Endodermal cell (in vitro differentiated cells): Measurements from ENCODE around the gene PDE6G. TPM values are rescaled to one million over a fixed set of nuclear protein-coding genes. Genes with fewer than 3 reads are reported as not detected.
"Not testable (repeated sequence)": the region's sequence is repeated elsewhere in the genome, so short reads cannot be mapped to it uniquely, and the experiment has no call there.

Experiments
- DNase-seq: peaks from one replicate; pipeline ENCODE4 v3.0.0-alpha.2; 2017
- H3K27ac ChIP-seq: 2 replicates; pipeline ENCODE4 v1.5.1; 2013; ENCODE audit warnings: mild to moderate bottlenecking, low read depth, low read length, moderate library complexity
- H3K27me3 ChIP-seq: 2 replicates; pipeline ENCODE4 v1.6.1; 2013; ENCODE audit warnings: mild to moderate bottlenecking, low read length, moderate library complexity; ENCODE audit not compliant: insufficient read depth, control insufficient read depth, poor library complexity, severe bottlenecking
- H3K36me3 ChIP-seq: 2 replicates; pipeline ENCODE4 v1.7.0; 2013; ENCODE audit warnings: mild to moderate bottlenecking, low read length, moderate library complexity; ENCODE audit not compliant: control insufficient read depth, insufficient read depth
- H3K4me1 ChIP-seq: one replicate; pipeline ENCODE4 v1.7.0; 2013; ENCODE audit warnings: low read length; ENCODE audit not compliant: control insufficient read depth, insufficient read depth
- H3K4me3 ChIP-seq: 2 replicates; pipeline ENCODE4 v1.5.1; 2013; ENCODE audit warnings: mild to moderate bottlenecking, low read length, moderate library complexity
- H3K9ac ChIP-seq: 2 replicates; pipeline ENCODE4 v1.6.1; 2013; ENCODE audit warnings: mild to moderate bottlenecking, low read length, moderate library complexity; ENCODE audit not compliant: poor library complexity, severe bottlenecking; ENCODE audit errors: extremely low read depth
- H3K9me3 ChIP-seq: 2 replicates; pipeline ENCODE4 v1.6.1; 2013; ENCODE audit warnings: mild to moderate bottlenecking, low read length, moderate library complexity; ENCODE audit not compliant: control insufficient read depth
- H3K27ac Mint-ChIP-seq: 2 replicates; pipeline ENCODE4 v1.8.0; 2020; ENCODE audit warnings: mixed read lengths
- H3K27me3 Mint-ChIP-seq: 2 replicates; pipeline ENCODE4 v1.8.0; 2021; ENCODE audit warnings: mild to moderate bottlenecking, mixed read lengths; ENCODE audit not compliant: insufficient read depth
- H3K36me3 Mint-ChIP-seq: 2 replicates; pipeline ENCODE4 v1.8.0; 2020; ENCODE audit warnings: low read depth, mixed read lengths
- H3K4me1 Mint-ChIP-seq: 2 replicates; pipeline ENCODE4 v1.8.0; 2020; ENCODE audit warnings: mixed read lengths
- H3K4me3 Mint-ChIP-seq: 2 replicates; pipeline ENCODE4 v1.8.0; 2020; ENCODE audit warnings: mild to moderate bottlenecking, moderate library complexity, mixed read lengths
- H3K9me3 Mint-ChIP-seq: 2 replicates; pipeline ENCODE4 v1.8.0; 2020; ENCODE audit warnings: mild to moderate bottlenecking, mixed read lengths
- WGBS, 2 experiments: methylation state at CpG; one replicate each; pipeline versions ENCODE4 v1.1.5 to v1.1.7; 2013; ENCODE audit warnings: missing lambda C conversion rate in 2 of 2, mixed read lengths in 1 of 2; ENCODE audit not compliant: insufficient coverage in 1 of 2, insufficient read length in 1 of 2; 5-methylcytosine and 5-hydroxymethylcytosine counted together
- total RNA-seq, 2 donors: library from RNA; stranded (reverse); fragmentation: NEBNext Ultra II Directional in 1 of 2; extraction: Animal tissue kit (Norgen Biotek cat#: 25700) in 1 of 2; gene quantifications; 2 replicates in 1 of 2; 3 replicates in 1 of 2; pipeline ENCODE4 v1.2.1, GENCODE V29; 2021
- TF ChIP-seq, protein P1 (sequence below): fragments of 200-600 bp; sonication (generic); conservative IDR thresholded peaks from 2 replicates; pipeline ENCODE4 v1.5.0; 2021; ENCODE audit warnings: antibody characterized with exemption, mild to moderate bottlenecking

PDE6G gene
- total RNA-seq, 2 donors from 2014 or later, result 3.2 to 4.3 TPM

DNA sequence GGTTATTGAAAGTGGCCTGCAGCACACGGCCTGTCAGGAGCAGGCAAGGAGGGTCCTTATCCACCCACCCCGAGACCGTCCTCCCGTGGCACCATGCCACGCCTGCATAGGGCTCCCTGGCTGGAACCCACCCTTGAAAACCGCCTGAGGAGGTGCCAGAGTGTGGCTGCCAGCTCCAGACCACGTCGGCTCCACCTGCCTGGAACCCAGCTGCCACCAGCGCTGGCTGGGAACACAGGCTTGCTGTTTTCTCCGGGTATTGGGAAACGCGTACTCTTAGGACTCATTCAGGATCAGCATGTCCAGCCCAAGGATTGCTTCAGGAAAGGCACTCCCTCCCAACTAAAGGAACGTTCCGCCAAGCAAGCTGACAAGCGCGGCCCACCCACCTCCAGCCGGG, 20.6 kb upstream of the PDE6G start:
- DNase-seq, result peak; percentile 46
- Mint-ChIP-seq H3K36me3 (peaks cover 25% of the 10 kb centered on the region), H3K4me3 (no peak overlapping the region), H3K9me3 (peaks cover 4% of the 10 kb centered on the region), H3K27me3 (no peaks in the 10 kb centered on the region), H3K4me1 (no peaks in the 10 kb centered on the region), H3K27ac (no peak overlapping the region)
- Histone ChIP-seq H3K27ac (no peak overlapping the region), H3K4me1 (no peaks in the 10 kb centered on the region), H3K9ac (no peak overlapping the region), H3K4me3 (no peak overlapping the region), H3K27me3 (no peaks in the 10 kb centered on the region), H3K36me3 (peaks cover 26% of the 10 kb centered on the region), H3K9me3 (no peaks in the 10 kb centered on the region)
- WGBS, 2 experiments, result 94 to 95% methylated on average over 10 to 17 of the region's 17 CpGs
- TF ChIP-seq, protein P1, sequence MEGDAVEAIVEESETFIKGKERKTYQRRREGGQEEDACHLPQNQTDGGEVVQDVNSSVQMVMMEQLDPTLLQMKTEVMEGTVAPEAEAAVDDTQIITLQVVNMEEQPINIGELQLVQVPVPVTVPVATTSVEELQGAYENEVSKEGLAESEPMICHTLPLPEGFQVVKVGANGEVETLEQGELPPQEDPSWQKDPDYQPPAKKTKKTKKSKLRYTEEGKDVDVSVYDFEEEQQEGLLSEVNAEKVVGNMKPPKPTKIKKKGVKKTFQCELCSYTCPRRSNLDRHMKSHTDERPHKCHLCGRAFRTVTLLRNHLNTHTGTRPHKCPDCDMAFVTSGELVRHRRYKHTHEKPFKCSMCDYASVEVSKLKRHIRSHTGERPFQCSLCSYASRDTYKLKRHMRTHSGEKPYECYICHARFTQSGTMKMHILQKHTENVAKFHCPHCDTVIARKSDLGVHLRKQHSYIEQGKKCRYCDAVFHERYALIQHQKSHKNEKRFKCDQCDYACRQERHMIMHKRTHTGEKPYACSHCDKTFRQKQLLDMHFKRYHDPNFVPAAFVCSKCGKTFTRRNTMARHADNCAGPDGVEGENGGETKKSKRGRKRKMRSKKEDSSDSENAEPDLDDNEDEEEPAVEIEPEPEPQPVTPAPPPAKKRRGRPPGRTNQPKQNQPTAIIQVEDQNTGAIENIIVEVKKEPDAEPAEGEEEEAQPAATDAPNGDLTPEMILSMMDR, result no peak

DNA sequence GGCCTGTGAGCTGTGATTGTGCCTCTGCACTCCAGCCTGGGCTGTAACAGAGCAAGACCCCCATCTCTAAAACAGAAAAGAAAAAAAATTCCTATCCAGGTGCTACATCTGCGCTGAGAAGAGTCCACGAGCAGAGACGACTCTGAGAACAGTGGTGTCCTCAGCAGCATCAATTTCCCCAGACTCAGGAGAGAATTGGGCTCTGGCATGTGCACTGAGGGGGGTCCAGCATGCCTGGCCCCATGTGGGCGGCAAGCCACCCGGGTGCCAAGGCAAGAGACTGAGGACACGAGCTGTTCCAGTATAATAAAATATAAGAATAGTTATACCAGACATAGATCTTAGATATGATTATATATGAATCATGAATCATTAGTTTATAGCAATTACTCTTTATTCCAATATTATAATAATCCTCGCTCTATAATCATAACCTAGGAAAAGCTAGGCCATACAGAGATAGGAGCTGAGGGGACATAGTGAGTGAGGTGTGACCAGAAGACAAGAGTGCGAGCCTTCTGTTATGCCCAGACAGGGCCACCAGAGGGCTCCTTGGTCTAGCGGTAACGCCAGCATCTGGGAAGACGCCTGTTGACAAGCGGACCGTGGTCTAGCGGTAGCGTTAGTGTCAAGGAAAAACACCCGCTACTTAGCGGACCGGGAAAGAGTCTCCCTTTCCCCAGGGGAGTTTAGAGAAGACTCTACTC, 19.3 kb upstream of the PDE6G start:
- H3K36me3 ChIP-seq, result peaks cover 30% of the 10 kb centered on the region
- not testable (repeated sequence) for H3K4me3 Mint-ChIP-seq, H3K9me3 ChIP-seq, H3K27ac ChIP-seq, H3K4me1 Mint-ChIP-seq, H3K27me3 Mint-ChIP-seq, H3K27me3 ChIP-seq, H3K4me1 ChIP-seq, H3K4me3 ChIP-seq, H3K9me3 Mint-ChIP-seq, H3K9ac ChIP-seq, H3K27ac Mint-ChIP-seq
- H3K36me3 Mint-ChIP-seq, result peaks cover 31% of the 10 kb centered on the region
- 52 to 53% methylated on average over 8 to 11 of the region's 18 CpGs for WGBS, 2 experiments
- TF ChIP-seq, protein P1, result peak; percentile 76
- DNase-seq, result peak; percentile 81

DNA sequence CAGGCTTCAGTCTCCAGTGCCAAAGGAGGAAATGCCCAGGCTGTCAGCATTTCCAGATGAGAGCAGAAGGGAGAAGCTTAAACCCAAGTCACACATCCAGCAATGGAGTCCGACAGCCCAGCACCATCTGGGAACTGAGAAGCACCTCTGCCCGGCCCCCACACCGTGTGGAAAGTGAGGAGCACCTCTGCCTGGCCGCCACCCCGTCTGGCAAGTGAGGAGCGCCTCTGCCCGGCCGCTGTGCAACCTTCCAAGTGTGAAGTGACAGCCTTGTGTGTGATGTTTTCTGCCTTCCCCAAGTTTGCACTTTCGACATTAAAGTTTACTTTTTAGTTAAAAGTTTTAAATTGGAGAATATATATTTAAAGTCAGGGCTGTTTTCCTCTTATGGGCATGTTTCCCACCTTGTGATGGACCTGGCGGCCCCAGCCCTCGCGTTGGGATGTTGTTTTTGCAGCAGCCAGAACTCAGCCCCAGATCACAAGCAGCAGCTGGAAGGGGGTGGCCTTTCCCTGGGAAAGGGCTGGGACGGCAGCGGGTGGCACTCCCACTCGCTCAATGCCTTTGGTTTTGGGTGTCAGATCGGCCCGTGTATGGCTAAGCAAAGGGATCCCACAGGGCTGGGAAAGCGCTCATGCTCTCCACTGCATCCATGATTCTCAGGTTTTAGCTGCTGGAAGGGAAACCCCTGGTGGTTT, 17.4 kb upstream of the PDE6G start:
- Histone ChIP-seq H3K9ac (no peak overlapping the region), H3K4me1 (no peaks in the 10 kb centered on the region), H3K36me3 (peaks cover 49% of the 10 kb centered on the region), H3K9me3 (no peaks in the 10 kb centered on the region), H3K4me3 (no peak overlapping the region), H3K27me3 (no peaks in the 10 kb centered on the region), H3K27ac (no peak overlapping the region)
- no peaks in the 10 kb centered on the region for H3K27me3 Mint-ChIP-seq
- WGBS, 2 experiments, result 92 to 95% methylated on average over 14 to 18 of the region's 18 CpGs
- H3K4me3 Mint-ChIP-seq, result no peak overlapping the region
- TF ChIP-seq, protein P1, result no peak
- H3K27ac Mint-ChIP-seq, result no peak overlapping the region
- peaks cover 4% of the 10 kb centered on the region for H3K9me3 Mint-ChIP-seq
- no peaks in the 10 kb centered on the region for H3K4me1 Mint-ChIP-seq
- no peak for DNase-seq
- H3K36me3 Mint-ChIP-seq, result peaks cover 48% of the 10 kb centered on the region
